ENCODE data around the gene CPVL. TPM values are rescaled to one million over a fixed set of nuclear protein-coding genes. Genes with fewer than 3 reads are reported as not detected.

The CPVL gene
- total RNA-seq, 1 experiment from 2014 or later, result 26.9 TPM

- Histone ChIP-seq H3K18ac (ENCODE audit: insufficient read length, low read depth, low read length) (no peak overlapping the region), H3K79me2 (ENCODE audit: insufficient read depth, low read length) (no peaks in the 10 kb centered on the region), H4K91ac (ENCODE audit: insufficient read length, low read depth, low read length) (no peak overlapping the region), H2BK5ac (ENCODE audit: insufficient read length, low read length) (no peak overlapping the region), H2AK5ac (ENCODE audit: insufficient read length, low read length) (no peak overlapping the region), H2BK120ac (ENCODE audit: low read depth, low read length, poor library complexity, severe bottlenecking) (no peak overlapping the region), H2AFZ (ENCODE audit: low read length) (no peak overlapping the region), H3K4ac (ENCODE audit: low read depth, low read length) (no peak overlapping the region), H3K79me1 (ENCODE audit: insufficient read depth, low read depth, low read length, poor library complexity, severe bottlenecking) (no peaks in the 10 kb centered on the region), H2BK12ac (ENCODE audit: insufficient read length, low read depth, low read length) (no peak overlapping the region), H3K9me3 (ENCODE audit: control insufficient read depth, low read depth, low read length) (no peaks in the 10 kb centered on the region), H3K56ac (ENCODE audit: insufficient read length, low read depth, low read length) (no peak overlapping the region), H3K9ac (ENCODE audit: extremely low read depth, insufficient read length, low read length) (no peak overlapping the region), H3K4me1 (ENCODE audit: insufficient read depth, low read length) (peaks cover 6% of the 10 kb centered on the region), H4K8ac (replicated peaks; ENCODE audit: insufficient read length, low read depth, low read length) (no peak overlapping the region), H3K27me3 (ENCODE audit: insufficient read depth, low read length) (peaks cover 29% of the 10 kb centered on the region; the same call in 1 of the 2 replicates), H3K14ac (ENCODE audit: insufficient read depth, low read length) (no peak overlapping the region), H3K27ac (ENCODE audit: insufficient read length, low read depth, low read length) (no peak overlapping the region), H3K4me2 (ENCODE audit: insufficient read depth, insufficient read length, low read length) (no peak overlapping the region), H3T11ph (ENCODE audit: low read length) (no peak overlapping the region), H2BK20ac (ENCODE audit: low read depth, low read length, poor library complexity, severe bottlenecking) (no peak overlapping the region), H2BK15ac (ENCODE audit: low read depth, low read length) (no peak overlapping the region), H3K23ac (ENCODE audit: insufficient read length, low read depth, low read length) (no peak overlapping the region), H4K5ac (ENCODE audit: insufficient read length, low read depth, low read length) (no peak overlapping the region), H4K20me1 (ENCODE audit: control insufficient read depth, insufficient read depth, insufficient read length) (no peaks in the 10 kb centered on the region), H3K23me2 (ENCODE audit: insufficient read length, low read depth, low read length, poor library complexity, severe bottlenecking) (peaks cover 18% of the 10 kb centered on the region)
- H3K9me3 Mint-ChIP-seq, result no peaks in the 10 kb centered on the region
- no peak for DNase-seq
- H3K36me3 Mint-ChIP-seq (ENCODE audit: insufficient read depth in 1 of 3, low read depth in 3 of 3), result no peaks in the 10 kb centered on the region
- peaks cover 40 to 56% of the 10 kb centered on the region in 2 experiments for H3K4me1 Mint-ChIP-seq
- no peak overlapping the region; a peak in 1 of 7 replicates for H3K27ac Mint-ChIP-seq
- TF ChIP-seq CTCF (conservative IDR thresholded peaks at IDR 0.05), result no peak
- H3K27me3 Mint-ChIP-seq (ENCODE audit: low read depth), result peaks cover 81% of the 10 kb centered on the region
- H3K4me3 Mint-ChIP-seq, result 0 out of 5 replicates have a peak overlapping the region, but pooled peaks of 1 of the 2 experiments have one; percentile 31
- no CpG with 5 or more reads among the region's 8 CpGs for WGBS (ENCODE audit: extremely low coverage, insufficient read length, low lambda C conversion rate)
These were observed 46.5 kb upstream of the CPVL start for GRCh38 chr7:29192811-29193210.

Data from H9 (cell line).